Fibroblast of skin of left quadriceps (primary cell): ENCODE data around the gene NME7.
"Not testable (repeated sequence)": the region's sequence is repeated elsewhere in the genome, so short reads cannot be mapped to it uniquely, and the experiment has no call there.

Experiments
- DNase-seq, 2 experiments: peaks; one replicate each; pipeline ENCODE4 v3.0.0-alpha.2; 2013; ENCODE audit warnings: low read depth in 2 of 2

The NME7 gene

DNA sequence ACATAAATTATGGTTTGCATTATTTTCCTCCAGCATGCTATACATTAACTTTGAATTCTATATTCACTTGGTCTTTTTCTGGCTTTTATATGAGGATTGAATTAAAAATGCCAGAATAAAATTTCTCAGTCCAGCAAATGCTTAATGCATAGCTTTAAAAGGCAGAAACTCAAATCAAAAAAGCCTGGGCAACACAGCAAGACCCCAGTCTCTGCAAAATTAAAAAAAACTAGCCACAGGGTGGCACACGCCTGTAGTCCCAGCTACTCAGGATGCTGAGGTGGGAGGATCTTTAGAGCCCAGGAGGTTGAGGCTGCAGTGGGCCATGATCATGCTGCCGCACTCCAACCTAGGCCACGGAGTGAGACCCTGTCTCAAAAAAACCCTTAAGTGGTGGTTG lies 241.3 kb downstream of the NME7 start:
- no peak for DNase-seq

DNA sequence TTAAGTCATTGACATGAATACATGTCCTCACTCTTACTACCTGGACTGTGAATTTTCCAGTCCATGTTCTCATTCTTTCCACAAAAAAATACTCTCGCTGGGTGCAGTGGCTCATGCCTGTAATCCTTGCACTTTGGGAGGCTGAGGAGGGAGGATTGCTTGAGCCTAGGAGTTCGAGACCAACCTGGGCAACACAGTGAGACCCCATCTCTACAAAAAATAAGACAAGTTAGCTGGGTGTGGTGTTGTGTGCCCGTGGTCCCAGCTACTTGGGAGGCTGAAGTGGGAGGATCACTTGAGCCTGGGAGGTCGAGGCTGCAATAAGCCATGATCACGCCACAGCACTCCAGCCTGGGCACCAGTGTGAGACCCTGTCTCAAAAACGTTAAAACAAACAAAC lies 242.0 kb downstream of the NME7 start:
- DNase-seq, result not testable (repeated sequence)

DNA sequence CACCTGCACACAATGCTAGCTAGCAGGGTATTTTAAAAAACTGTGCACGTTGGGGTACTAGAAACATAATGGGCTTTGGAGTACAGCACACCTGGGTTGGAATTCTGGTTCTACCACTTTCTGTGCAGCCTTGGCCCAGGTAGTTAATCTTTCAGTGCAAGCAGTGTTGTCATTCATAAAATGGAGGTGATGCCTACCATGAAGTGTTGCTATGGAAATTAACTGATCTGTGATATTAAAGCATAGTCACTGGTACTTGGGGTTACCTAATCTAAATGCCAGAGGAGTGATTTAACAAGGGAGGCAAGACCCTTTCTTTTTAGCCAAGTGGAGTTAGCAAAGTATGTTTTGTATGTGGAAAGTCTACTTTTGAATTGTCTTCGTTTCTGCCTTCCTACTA lies 243.1 kb downstream of the NME7 start:
- no peak for DNase-seq

DNA sequence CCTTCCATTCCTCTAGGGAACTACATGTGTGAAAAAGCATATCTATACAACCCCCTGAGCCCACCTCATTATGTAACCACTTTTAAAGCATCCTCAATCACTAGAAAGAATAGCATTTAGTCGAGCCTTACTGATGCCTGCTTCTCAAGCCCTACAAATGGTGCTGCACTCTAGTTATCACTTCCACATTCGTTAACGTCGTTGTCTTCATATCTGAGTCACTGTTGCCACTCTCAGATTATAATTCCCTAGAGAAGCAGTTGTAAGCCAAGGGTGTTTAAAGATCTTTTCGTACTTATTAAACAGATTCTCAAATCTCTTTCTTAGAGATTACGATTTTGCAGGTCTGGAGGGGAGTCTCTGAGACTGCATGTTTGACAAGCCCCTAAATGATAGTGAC lies 244.6 kb downstream of the NME7 start:
- no peak for DNase-seq

DNA sequence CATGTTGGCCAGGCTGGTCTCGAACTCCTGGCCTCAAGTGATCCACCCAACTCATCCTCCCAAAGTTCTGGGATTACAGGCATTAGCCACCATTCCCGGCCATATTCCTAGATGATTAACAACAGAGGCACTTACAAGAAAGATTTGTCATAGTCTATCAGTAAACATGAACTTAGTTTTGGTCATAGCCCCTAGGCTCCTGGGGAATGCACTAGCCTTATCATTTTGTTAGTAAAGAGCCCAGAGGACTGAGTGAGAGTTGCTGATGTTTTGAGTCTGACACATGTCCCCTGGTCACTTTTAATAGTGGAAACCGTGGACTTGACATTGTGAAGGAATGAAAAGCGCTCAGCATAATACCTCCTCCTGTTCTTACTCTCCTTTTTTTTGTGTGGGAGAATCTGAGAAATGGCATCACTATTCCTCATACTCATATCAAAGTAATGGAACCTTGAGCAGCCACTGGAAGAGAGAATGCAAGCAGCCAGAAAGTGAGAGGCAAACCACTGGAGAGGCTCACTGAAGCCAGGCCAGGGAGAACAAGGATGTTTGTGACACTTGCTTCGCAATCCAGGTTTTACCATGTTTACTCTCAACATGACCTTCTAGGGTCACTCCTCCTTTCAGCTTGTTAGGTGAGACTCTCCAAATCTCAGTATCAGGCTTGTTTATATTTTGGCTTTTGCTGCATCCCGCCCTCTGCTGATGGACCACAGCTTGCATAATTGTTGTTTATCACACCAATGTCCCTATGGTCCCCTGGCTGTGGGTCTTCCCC lies 246.3 kb downstream of the NME7 start:
- DNase-seq, result no peak

DNA sequence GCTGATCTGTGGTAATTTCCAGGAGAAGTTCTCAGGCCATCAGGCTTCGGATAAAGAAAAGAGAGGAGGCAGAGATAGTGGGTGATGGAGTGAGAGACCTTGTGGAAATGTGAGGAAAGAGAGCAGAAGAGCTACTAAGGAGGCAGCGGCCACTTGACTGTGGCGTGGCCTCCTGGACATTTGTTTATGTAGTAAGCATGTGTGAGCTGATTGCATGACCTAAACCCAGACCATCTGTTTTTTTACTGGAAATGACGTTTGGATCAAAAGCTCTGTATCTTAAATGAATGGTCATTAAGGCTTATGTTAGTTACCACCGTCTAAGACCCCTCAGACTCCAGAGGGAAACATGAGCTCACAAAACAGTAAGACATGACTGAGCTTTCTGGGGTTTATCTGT lies 247.5 kb downstream of the NME7 start:
- no peak for DNase-seq

DNA sequence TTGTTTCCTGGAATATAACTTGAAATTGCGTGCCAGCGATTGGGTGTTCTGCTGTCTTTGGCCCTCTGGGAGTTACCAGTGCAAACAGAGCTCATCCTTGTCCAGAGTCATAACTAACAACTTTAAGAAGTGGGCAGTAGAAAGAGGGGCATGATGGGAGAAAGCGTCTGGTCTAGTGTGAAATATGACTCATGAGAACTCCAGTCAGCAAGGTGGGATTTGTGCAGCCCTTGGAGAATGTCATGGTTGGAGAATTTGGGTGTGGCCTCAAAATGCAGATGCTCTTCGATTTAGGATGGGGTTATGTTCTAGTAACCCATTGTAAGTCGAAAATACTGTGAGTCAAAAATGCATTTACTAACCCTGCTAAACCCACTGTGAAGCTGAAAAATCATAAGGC lies 248.2 kb downstream of the NME7 start:
- DNase-seq, result no peak

DNA sequence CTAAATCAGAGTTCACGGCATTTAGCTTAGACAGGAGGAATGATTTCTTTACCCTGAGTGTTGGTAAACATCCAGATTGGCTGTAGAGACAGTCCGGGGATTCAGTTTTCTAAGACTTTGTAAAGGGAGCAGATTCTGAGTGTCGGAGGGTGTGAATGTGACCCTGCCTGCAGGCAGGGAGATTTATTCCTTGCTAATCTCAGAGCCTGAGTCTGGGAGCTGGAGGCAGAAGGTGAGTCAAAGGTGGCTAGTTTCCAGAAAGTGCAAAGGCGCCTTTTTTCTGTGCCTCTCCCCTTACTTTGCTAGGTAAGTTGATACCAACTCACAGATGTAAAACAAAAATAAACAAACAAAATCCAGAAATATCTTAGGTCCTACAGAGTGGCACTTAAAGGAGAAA lies 249.4 kb downstream of the NME7 start:
- DNase-seq, result no peak

DNA sequence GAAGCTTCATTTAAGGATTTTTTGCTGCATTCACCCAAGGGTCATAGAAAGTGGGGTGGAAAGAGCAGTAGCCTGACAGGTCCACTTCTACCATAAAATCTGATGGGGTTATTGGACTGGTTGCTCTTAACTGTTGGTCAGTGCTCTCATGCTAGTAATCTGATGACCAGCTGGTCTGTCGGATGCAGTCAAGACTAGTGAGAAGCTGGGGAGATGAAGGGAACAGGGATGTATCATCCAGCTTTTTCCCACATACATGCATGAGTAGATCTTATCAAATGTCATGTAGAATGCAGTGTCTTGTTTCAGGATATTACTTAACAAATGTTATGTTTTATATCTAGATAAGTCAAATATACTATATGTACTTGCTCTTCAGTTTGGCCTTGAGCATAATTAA lies 250.0 kb downstream of the NME7 start:
- no peak for DNase-seq

DNA sequence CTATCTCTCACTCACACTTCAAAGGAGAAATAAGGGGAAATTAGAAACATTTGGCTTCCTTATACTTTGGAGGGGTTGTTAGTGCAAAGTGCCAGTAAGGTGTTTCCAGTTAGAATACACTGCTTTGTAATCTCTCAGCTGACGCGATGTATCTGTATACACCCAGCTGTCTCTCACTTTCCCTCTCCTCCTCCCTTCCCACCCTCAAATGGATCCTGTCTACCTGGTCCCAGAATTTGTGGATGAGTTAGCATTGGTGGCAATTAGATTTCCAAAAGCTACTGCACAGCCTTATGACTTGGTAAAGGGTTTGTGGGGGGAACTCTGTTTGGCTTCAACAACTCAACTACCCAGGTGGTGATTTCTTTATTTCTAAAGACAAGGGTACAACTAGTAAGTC lies 250.6 kb downstream of the NME7 start:
- DNase-seq, result no peak

DNA sequence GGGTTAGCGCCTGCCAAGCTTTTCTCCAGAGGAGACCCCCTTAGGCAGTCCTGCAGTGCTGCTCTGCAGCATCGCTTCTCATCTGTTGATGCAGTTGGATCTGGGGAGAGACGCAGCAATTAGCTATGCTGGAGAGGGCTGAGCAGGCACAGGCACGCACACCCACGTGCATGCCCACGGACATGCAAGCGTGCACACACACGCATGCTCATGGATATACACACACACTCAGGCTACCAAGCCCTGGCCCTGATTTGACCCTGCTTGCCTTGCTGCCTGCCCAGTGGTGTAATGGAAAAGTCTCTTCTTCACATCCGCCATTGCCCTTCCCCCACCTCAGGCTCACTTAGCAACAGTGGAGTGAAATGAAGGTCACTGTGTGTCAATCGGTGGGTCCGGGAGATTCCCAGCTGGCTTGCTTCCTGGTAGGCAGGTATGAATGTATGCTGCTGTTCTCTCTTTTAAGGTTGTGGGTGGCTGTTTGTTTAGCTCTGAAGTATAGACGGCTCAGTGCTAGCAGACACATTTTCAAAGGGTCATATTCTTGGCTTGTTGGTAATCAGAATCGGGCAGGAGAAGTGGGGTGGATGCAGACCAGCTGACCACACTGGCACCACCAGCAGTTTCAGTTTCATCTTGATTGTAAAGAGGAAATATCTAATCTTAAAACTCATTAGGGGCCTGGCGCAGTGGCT lies 251.6 kb downstream of the NME7 start:
- DNase-seq, result no peak

DNA sequence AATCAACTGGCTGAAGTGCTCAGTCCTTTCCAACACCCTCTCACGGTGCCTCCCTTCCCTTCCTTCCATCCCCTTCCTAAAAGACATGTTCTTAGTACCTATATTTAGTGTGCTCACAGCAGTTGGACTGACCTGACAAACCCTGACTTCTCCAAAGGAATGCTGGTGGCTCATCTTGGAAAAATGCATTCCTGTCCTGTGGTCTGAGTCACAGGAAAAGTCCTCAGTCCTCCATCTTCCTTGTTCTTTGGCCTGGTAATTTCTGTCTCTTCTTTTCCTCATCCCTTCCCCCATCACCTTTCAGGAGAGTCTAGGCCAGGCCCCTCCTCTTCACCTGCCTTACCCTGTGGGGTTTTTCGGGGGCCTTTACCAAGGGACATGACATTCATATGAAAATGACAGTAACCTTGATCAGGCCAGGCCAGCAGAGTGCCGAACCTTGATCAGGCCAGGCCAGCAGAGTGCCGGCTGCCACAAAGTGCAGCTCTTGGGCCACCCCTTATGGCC lies 253.9 kb downstream of the NME7 start:
- peak; percentile 88 to 91 for DNase-seq

DNA sequence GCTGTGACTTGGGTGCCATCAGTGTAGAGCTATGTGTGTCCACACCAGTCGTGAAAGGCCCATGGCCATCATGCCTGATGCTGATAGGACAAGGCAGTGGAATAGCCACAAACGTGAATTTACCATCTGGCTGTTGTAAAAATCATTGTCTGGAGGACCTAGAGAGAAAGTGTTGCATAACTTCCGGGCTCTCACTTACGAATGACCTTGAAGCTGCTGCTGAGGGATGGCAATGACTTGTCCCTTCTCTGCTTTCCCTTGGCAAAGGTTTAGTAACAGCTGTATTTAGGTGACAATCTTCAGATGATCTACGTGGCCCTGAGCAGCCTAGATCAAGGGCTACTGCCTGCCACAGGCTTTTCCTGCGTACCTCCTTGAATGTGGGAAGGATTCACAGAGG lies 255.4 kb downstream of the NME7 start:
- DNase-seq, result no peak

DNA sequence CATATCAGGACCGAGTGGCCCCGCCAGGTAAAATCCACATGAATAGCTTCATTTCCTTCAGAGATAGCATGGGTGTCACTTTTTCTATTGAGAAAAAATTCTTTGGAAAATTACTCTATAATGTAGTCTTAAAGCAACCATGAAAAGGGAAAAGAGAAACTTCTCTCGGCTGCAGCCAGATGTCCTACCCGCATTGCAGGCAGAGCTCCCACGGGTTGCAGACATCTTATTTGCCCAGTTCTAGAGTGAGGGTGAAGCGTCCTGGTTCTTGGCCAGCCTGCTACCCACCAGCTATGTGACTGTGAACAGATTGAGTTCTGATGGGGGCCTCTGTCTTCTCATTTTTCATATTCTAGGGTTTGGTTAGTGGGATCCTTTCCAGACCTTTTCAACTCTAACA lies 256.1 kb downstream of the NME7 start:
- no peak for DNase-seq

DNA sequence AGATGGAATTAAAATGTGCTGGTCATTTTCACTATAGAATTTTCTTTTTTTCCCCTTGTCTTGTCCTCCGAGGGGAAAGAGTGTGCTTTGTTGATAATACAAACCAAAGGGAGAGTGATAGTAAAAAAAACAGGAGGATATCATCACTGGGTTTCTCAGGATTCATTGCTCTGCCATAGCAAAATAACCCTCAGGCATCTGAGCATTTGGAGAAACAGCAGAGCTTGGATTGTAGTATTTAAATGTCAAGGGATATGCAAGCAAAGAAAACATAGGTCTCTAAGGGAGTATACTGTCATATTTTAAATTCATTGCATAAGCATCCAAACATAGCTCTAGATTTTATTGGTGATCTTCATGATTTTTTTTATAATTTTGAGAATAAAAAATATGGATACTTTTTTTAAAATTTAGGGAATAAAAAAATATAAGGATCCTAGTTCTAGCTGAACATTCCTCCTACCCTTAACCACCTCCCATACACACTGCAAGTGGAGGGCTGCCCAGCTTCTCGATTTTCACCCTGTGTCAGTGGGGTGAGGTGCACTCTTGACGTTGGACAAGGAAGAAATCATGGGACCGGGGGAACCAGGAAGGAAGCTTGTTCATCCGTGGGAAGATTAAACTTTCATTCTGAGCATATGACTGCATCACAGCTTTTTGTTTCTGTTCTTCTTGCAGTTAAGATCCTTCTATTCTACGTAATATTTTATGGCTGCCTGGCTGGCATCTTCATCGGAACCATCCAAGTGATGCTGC lies 256.7 kb downstream of the NME7 start:
- no peak for DNase-seq

DNA sequence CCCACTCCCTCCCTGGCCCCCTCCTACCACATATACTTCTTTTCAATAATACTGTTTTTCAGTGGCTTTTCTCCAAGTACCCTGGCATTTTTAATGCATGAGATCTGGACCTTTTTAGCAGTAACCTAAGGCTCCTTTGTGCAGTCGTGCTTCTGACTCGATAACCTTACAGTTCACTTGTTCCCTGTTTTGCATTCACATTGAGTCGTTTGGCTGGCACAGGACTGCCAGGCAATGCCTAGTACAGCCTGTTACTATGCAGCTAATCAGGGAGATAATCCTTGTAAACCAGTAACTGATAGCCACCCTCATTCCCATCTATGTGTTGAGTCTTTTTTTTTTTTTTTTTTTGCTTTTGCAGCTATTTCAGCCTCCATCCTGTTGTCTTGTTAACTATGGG lies 257.4 kb downstream of the NME7 start:
- DNase-seq, result no peak

DNA sequence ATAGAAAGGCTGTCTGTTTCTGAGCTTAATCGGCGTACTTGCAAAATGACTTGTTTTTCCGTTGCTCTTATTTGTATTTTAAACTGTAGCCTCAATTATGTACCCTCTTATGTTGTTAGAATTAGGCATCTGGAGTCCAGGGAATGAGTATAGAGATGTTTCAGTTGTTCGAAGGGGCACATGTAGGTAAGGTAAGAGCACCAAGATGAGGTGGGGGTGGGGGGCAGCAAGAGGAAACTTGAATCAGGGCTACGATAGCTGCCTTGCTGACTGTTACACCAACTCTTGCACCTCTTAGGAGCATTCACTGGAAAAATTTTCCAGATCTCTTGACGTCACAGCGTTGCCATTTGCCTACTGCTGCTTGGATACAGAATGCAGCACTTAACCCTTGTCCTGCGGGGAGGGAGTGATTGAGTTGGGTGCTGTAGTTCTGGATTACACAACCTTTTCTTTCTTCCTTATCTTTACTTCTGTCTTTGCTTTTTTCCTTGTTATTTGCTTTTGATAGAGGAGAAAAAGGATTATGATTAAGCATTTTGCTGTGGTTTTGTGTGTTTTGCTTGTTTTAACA lies 257.9 kb downstream of the NME7 start:
- peak in 1 of 2 experiments; percentile 42 for DNase-seq

DNA sequence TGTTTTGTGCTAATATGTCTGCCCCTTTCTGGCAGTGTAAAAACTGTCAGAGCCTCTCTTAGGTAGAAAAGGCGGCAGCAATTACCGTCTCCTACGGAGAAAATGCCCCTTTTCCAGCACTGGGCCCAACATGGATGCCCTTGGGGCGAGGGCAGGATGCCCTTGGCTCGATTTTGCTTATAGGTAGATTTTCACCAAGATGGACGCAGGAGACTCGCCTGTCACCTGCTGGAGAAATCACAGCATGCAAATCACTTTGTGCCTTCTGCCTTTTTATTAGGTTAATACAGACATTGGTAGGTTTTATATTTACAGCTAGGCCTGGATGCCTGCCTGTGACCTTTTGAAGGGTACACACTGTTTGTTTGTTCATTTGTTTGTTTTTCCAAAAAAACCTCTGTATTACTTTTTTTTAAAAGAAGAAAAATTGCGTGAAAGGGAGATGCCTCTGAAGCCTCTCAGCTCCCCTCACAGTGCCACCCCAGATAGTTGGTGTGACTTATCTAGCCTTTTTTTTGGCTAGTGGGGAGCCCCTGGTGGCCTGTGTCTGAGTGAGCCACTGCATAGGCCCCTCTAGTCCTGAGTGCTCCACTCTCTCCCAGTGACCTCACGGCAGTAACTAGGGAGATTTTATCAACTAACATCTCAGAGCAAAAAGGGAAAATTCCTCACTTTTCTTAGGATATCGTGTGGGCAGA lies 258.6 kb downstream of the NME7 start:
- DNase-seq, result no peak

DNA sequence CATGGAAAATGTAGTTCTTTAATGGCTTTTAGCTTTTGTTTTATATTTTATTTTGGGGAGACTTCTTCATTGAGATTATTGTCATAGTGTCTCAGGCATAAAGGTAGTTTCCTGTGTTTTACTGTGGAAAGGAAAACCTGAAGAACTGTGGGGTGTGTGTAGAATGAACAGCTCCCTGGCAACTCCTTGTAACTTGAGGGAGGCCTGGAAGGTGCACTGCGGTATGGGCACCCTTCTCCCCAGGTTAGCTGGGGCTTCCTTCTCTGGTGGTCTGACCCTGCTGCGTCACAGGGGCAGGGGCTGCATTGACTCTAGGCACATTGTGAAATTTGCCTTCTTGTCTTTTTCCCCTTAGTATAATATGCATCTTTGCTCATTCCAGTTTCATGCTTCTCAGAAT lies 259.4 kb downstream of the NME7 start:
- DNase-seq, result no peak

DNA sequence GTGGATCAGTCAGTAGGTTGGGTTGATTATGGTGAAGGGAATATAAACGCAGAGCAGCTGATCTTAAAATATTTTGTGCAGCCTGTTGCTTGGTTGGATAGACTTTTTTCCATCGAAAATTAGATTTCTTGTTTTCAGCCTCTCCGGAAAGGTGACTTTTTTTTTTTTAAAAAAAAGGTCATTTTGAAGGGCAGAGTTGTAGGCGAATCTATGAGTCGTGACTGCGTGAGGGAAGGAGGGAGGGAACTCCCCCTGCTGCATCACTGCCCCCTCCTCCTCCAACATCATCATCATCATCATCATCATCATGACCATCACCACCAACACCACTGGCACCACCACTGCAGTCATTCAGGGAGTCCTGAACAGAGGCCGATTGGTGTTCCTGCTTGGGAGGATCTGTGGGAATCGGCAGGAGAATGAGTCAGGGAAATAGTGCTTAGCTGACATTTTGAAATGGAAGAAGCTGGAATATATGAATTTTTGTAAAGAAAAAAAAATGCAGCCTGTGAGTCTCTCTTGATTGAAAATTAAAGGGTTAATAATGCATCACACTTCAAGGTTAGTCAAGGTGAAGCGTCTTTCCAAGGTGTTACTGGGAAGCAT lies 259.9 kb downstream of the NME7 start:
- DNase-seq, result no peak

DNA sequence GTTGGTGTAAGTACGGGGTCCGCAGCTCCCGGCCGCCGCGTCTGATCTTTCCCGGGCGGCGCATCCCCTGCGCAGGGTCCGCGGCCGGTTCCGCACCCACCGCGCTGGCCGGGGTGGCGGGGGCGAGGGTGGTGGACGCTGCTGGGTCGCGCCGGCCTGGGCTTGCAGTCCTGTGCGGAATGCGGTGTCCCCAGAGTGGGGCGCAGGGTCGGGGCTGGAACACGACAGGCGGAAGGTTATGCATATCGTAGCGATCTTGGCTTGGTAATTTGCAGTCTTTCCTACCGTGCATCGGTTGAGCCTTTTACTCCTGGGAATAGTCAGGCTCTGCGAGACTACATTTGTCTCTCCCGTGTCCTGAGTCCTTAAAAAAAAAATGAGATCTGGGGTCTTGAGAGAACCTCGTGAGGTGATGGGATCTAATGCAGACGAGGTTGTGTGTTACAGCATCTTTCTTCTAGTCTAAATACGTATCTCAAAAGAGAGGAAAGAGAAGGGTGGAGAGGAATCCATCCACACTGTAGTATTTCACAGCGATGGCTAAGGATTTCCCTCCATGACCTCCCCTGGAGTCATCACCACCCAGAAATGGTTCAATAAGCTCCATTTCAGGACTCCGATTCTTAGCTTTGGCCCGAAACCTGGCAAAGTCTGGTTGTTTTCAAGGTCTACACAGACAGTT lies 260.5 kb downstream of the NME7 start:
- DNase-seq, result no peak
